NB4 (cell line): ENCODE measurements around the gene MAFG.

ENCODE experiments used
- DNase-seq: peaks from one replicate; pipeline ENCODE4 v3.0.0; 2010; ENCODE audit warnings: low read depth
- H3K4me3 ChIP-seq: one replicate; pipeline ENCODE4 v1.5.1; 2011; ENCODE audit warnings: mild to moderate bottlenecking, low read depth, low read length, moderate library complexity
- CTCF ChIP-seq: IDR thresholded peaks from one replicate; pipeline ENCODE4 v1.5.1; 2012; ENCODE audit warnings: low read depth, low read length
- MYC ChIP-seq: IDR thresholded peaks from 2 replicates; pipeline ENCODE4 v1.6.1; 2011; ENCODE audit warnings: low read depth, low read length
- POLR2A ChIP-seq: IDR thresholded peaks from 2 replicates; pipeline ENCODE4 v1.6.1; 2011; ENCODE audit warnings: mild to moderate bottlenecking; ENCODE audit not compliant: insufficient read length; ENCODE audit errors: extremely low read depth
- TF ChIP-seq, protein P1 (sequence below): IDR thresholded peaks from 2 replicates; pipeline ENCODE4 v1.6.1; 2011; ENCODE audit warnings: low read depth, low read length

MAFG gene

GRCh38 chr17:81900181-81900820 lies 27.2 kb downstream of the MAFG start:
- TF ChIP-seq MYC (no peak), POLR2A (no peak), CTCF (no peak)
- TF ChIP-seq, protein P1, sequence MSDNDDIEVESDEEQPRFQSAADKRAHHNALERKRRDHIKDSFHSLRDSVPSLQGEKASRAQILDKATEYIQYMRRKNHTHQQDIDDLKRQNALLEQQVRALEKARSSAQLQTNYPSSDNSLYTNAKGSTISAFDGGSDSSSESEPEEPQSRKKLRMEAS, result no peak
- H3K4me3 ChIP-seq, result no peak overlapping the region
- DNase-seq, result no peak

DNA sequence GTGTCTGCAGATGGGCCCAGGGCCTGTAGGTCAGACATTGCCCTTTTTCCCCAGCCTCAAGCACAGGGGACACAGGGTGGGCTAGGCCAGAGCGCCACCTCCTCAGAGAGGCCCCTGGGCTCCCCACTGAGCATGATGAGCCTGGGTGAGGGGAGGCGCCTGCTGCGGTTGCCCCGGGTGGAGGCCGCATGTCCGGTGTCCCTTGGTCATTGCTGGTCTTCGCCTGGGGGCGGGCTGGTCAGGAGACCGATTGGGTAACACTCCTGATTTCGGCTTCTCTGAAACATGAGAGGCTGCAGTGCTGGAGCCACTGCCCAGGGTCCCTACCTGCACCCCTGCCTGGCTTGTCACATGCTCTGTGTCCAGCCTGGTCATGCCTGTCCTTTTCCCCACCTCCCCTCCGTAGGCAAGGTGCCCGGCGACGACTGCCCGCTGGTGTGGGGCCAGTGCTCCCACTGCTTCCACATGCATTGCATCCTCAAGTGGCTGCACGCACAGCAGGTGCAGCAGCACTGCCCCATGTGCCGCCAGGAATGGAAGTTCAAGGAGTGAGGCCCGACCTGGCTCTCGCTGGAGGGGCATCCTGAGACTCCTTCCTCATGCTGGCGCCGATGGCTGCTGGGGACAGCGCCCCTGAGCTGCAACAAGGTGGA lies 27.9 kb downstream of the MAFG start:
- DNase-seq, result no peak
- TF ChIP-seq POLR2A (no peak), CTCF (no peak), MYC (no peak)
- TF ChIP-seq, protein P1, result no peak
- no peak overlapping the region for H3K4me3 ChIP-seq

- no peak for DNase-seq
- TF ChIP-seq MYC, result no peak
- TF ChIP-seq, protein P1, result no peak
- TF ChIP-seq POLR2A, result no peak
- no peak for TF ChIP-seq CTCF
- no peak overlapping the region for H3K4me3 ChIP-seq
These were observed 28.6 kb downstream of the MAFG start for GRCh38 chr17:81898885-81899284.

DNA sequence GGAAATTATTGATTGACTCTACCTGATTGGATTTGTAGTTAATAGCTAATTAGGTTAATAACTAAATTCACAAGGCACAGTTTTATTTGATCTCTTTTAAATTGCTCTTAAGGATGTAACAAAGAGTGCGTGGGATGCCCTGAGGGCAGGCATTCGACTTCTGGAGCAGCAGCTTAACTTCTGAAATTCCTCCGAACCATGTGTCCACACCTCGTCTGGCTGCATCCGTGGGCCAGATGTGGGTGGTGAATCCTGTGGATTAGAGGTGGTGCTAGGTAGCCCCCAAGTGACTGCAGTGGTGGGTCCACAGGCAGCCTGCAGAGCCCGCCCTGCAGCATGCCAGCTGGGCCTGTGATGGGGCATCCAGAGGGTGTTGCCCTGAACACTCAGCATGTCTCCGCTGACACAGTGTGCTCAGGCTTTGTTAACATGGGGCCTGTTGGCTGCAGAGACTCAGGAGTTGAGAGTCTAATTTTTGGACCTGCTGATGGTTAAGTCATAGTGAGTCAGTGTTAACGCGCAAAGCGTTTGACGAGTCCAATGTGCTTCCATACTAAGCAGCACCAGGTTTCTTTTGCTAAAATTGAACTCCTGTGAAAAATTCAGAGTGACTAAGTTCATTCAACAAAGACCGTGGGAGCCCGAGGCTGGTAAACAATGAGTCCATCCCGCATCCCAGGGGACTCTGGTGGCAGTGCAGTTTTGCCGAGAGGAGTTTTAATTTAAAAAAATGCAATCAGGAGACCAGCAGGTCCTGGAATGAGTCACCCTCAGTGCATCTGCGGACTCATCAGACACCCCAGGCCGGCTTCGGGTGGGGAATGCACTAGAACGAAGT lies 29.3 kb downstream of the MAFG start:
- H3K4me3 ChIP-seq, result no peak overlapping the region
- TF ChIP-seq MYC (no peak), CTCF (no peak), POLR2A (no peak)
- TF ChIP-seq, protein P1, result no peak
- DNase-seq, result peak; percentile 34

DNA sequence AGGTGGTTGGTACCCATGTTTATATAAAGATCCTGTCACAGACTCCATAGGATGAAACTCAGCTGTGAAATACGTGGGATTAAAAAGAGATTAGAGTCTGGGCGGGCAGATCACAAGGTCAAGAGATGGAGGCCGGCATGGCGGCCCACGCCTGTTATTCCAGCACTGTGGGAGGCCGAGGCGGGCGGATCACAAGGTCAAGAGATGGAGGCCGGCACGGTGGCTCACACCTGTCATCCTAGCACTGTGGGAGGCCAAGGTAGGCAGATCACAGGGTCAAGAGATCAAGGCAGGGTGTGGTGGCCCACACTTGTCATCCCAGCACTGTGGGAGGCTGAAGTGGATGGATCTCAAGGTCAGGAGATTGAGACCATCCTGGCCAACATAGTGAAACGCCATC lies 32.1 kb downstream of the MAFG start:
- no peak overlapping the region for H3K4me3 ChIP-seq
- no peak for DNase-seq
- TF ChIP-seq CTCF (no peak), MYC (no peak), POLR2A (no peak)
- TF ChIP-seq, protein P1, result no peak
